PC-3 (cell line): ENCODE measurements around the gene FILIP1L. TPM values are rescaled to one million over a fixed set of nuclear protein-coding genes. Genes with fewer than 3 reads are reported as not detected.

Source experiments
- ATAC-seq: fragments of 200-7000 bp; cut with Tn5 transposase; 2 replicates; pipeline ENCODE4 v1.9.1; 2020; ENCODE audit warnings: mild to moderate bottlenecking, moderate library complexity
- BruUV-seq: library from RNA; stranded (reverse); fragments of 400-500 nt; replicated peaks from 2 replicates; lab custom pipeline; 2021; lab: Mats Ljungman, UMichigan
- CTCF ChIA-PET: fragments of 300-600 bp; sonication (Branson Sonifier 250); formaldehyde crosslinking; loops from one replicate; lab custom pipeline; 2022; ENCODE audit warnings: antibody characterized with exemption; lab: Charles Lee
- POLR2A ChIA-PET: fragments of 300-600 bp; sonication (Branson Sonifier 250); formaldehyde crosslinking; loops from one replicate; lab custom pipeline; 2022; ENCODE audit warnings: antibody characterized with exemption; ENCODE audit not compliant: unreplicated experiment; lab: Charles Lee
- DNase-seq: peaks from one replicate; pipeline ENCODE4 v3.0.0-alpha.2; 2015
- H2AFZ ChIP-seq: fragments of 300-600 bp; sonication (generic); 2 replicates; pipeline ENCODE4 v1.6.0; 2016; ENCODE audit warnings: antibody characterized with exemption, low read length
- H3F3A ChIP-seq: fragments of 300-600 bp; sonication (generic); one replicate; pipeline ENCODE4 v1.6.0; 2017; ENCODE audit warnings: antibody characterized with exemption, low read length, control low read depth, mild to moderate bottlenecking; ENCODE audit not compliant: unreplicated experiment
- H3K27ac ChIP-seq: fragments of 300-600 bp; sonication (generic); 2 replicates; pipeline ENCODE4 v1.5.1; 2016; ENCODE audit warnings: mild to moderate bottlenecking, low read length
- H3K27me3 ChIP-seq: fragments of 300-600 bp; sonication (generic); 2 replicates; pipeline ENCODE4 v1.6.1; 2016; ENCODE audit warnings: low read length, mixed read lengths
- H3K36me3 ChIP-seq: fragments of 300-600 bp; sonication (generic); 2 replicates; pipeline ENCODE4 v1.6.1; 2016; ENCODE audit warnings: low read depth, mixed run types, low read length, mixed read lengths
- H3K4me1 ChIP-seq: fragments of 300-600 bp; sonication (generic); 2 replicates; pipeline ENCODE4 v1.5.1; 2016; ENCODE audit warnings: low read length; ENCODE audit not compliant: insufficient read depth
- H3K4me2 ChIP-seq: fragments of 300-600 bp; sonication (generic); 2 replicates; pipeline ENCODE4 v1.6.0; 2016; ENCODE audit warnings: low read length
- H3K4me3 ChIP-seq: fragments of 300-600 bp; sonication (generic); 2 replicates; pipeline ENCODE4 v1.5.1; 2016; ENCODE audit warnings: mild to moderate bottlenecking, low read length, mixed read lengths
- H3K79me2 ChIP-seq: fragments of 300-600 bp; sonication (generic); 2 replicates; pipeline ENCODE4 v1.6.1; 2017; ENCODE audit warnings: low read length, mixed read lengths
- H3K9ac ChIP-seq: fragments of 300-600 bp; sonication (generic); 2 replicates; pipeline ENCODE4 v1.6.0; 2016; ENCODE audit warnings: mild to moderate bottlenecking, low read length
- H3K9me2 ChIP-seq: fragments of 300-600 bp; sonication (generic); replicated peaks from 2 replicates; pipeline ENCODE4 v1.6.1; 2016; ENCODE audit warnings: mixed run types, low read length, mixed read lengths
- H3K9me3 ChIP-seq: fragments of 300-600 bp; sonication (generic); 2 replicates; pipeline ENCODE4 v1.6.1; 2016; ENCODE audit warnings: low read length, mixed read lengths
- H4K20me1 ChIP-seq: fragments of 300-600 bp; sonication (generic); 2 replicates; pipeline ENCODE4 v1.6.1; 2016; ENCODE audit warnings: low read length, mixed read lengths
- CTCF ChIP-seq: fragments of 300-600 bp; sonication (generic); conservative IDR thresholded peaks from 2 replicates; pipeline ENCODE4 v1.5.1; 2017; ENCODE audit warnings: antibody characterized with exemption, low read depth, mild to moderate bottlenecking, low read length
- EZH2 ChIP-seq: fragments of 300-600 bp; sonication (generic); IDR thresholded peaks from one replicate; pipeline ENCODE4 v1.6.1; 2017; ENCODE audit warnings: antibody characterized with exemption, mild to moderate bottlenecking, low read length; ENCODE audit not compliant: unreplicated experiment
- EZH2phosphoT487 ChIP-seq: fragments of 300-600 bp; sonication (generic); IDR thresholded peaks from 2 replicates; pipeline ENCODE4 v1.6.1; 2018; ENCODE audit warnings: mild to moderate bottlenecking, antibody characterized with exemption, low read length, borderline replicate concordance
- intact Hi-C: fragments of 100-400 bp; cut with micrococcal nuclease; formaldehyde crosslinking; loops from 2 replicates; pipeline ENCODE4 v1.9.0; 2023
- total RNA-seq: library from RNA; depleted of rRNA; stranded (reverse); fragments of >200 nt; gene quantifications from 2 replicates; pipeline ENCODE4 v1.2.3, GENCODE V29; 2014

Gene FILIP1L
- total RNA-seq, 1 experiment from 2014 or later, result not detected

- ATAC-seq, result no peak
- Histone ChIP-seq H3K4me2 (no peak overlapping the region), H3K36me3 (no peaks in the 10 kb centered on the region), H2AFZ (no peak overlapping the region), H3K4me3 (no peak overlapping the region), H4K20me1 (no peaks in the 10 kb centered on the region; the same call in 1 of the 2 replicates), H3K27me3 (no peaks in the 10 kb centered on the region), H3K4me1 (peaks cover 39% of the 10 kb centered on the region), H3K9ac (no peak overlapping the region), H3K9me3 (no peaks in the 10 kb centered on the region), H3K9me2 (no peaks in the 10 kb centered on the region), H3F3A (no peaks in the 10 kb centered on the region), H3K79me2 (peaks cover 54% of the 10 kb centered on the region), H3K27ac (no peak overlapping the region)
- ChIA-PET CTCF (no interaction called here), POLR2A (no interaction called here)
- BruUV-seq, result no TSS peak
- TF ChIP-seq CTCF, result no peak
- no peak for TF ChIP-seq EZH2phosphoT487
- TF ChIP-seq EZH2, result no peak
- intact Hi-C loops, result no loop called here
- DNase-seq, result peak; percentile 36
Observed at GRCh38 chr3:99868311-99868646, 246.0 kb downstream of the FILIP1L start.

- H3F3A ChIP-seq, result no peaks in the 10 kb centered on the region
- TF ChIP-seq EZH2phosphoT487, result no peak
- TF ChIP-seq EZH2, result no peak
- TF ChIP-seq CTCF, result no peak
- ATAC-seq (no peak), DNase-seq (no peak)
- no peak overlapping the region for H3K9ac ChIP-seq
- H4K20me1 ChIP-seq, result no peaks in the 10 kb centered on the region; the same call in 1 of the 2 replicates
- no peaks in the 10 kb centered on the region for H3K9me2 ChIP-seq
- CTCF ChIA-PET, result no interaction called here
- H3K4me2 ChIP-seq, result no peak overlapping the region
- no peaks in the 10 kb centered on the region for H3K9me3 ChIP-seq
- no peaks in the 10 kb centered on the region for H3K27me3 ChIP-seq
- H3K4me1 ChIP-seq, result peaks cover 41% of the 10 kb centered on the region
- peaks cover 60% of the 10 kb centered on the region for H3K79me2 ChIP-seq
- no TSS peak for BruUV-seq
- no peaks in the 10 kb centered on the region for H3K36me3 ChIP-seq
- H3K4me3 ChIP-seq, result no peak overlapping the region
- POLR2A ChIA-PET, result no interaction called here
- intact Hi-C loops, result no loop called here
- H3K27ac ChIP-seq, result no peak overlapping the region
- H2AFZ ChIP-seq, result no peak overlapping the region
Observed at GRCh38 chr3:99867594-99868310, 246.5 kb downstream of the FILIP1L start.

GRCh38 chr3:99866261-99866761 is 248.0 kb downstream of the FILIP1L start:
- no peaks in the 10 kb centered on the region for H3K27me3 ChIP-seq
- H3K4me3 ChIP-seq, result no peak overlapping the region
- no peaks in the 10 kb centered on the region for H3K9me2 ChIP-seq
- no peak overlapping the region for H3K9ac ChIP-seq
- H3K4me1 ChIP-seq, result peaks cover 52% of the 10 kb centered on the region
- POLR2A ChIA-PET, result no interaction called here
- H3K36me3 ChIP-seq, result no peaks in the 10 kb centered on the region
- H3K4me2 ChIP-seq, result peak overlapping the region; percentile 45
- H3K9me3 ChIP-seq, result no peaks in the 10 kb centered on the region
- TF ChIP-seq CTCF (no peak), EZH2 (no peak), EZH2phosphoT487 (no peak)
- intact Hi-C loops, result no loop called here
- CTCF ChIA-PET, result no interaction called here
- peak overlapping the region; percentile 30; the same call in 1 of the 2 replicates for H3K27ac ChIP-seq
- ATAC-seq, result peak; percentile 59
- H3K79me2 ChIP-seq, result peaks cover 63% of the 10 kb centered on the region
- H2AFZ ChIP-seq, result no peak overlapping the region
- DNase-seq, result peak; percentile 43
- no TSS peak for BruUV-seq
- no peaks in the 10 kb centered on the region for H3F3A ChIP-seq
- no peaks in the 10 kb centered on the region; the same call in 1 of the 2 replicates for H4K20me1 ChIP-seq
